ENCODE results near the gene SNN. TPM values are rescaled to one million over a fixed set of nuclear protein-coding genes. Genes with fewer than 3 reads are reported as not detected.

The SNN gene
- polyA plus RNA-seq, 1 donor from 2014 or later = 176 TPM

- no peaks in the 10 kb centered on the region for H3K9me2 ChIP-seq (ENCODE audit: insufficient read depth, low read length)
- H3K4me2 ChIP-seq (ENCODE audit: low read length) = no peak overlapping the region
- no peak overlapping the region for H3K4me3 ChIP-seq (ENCODE audit: low read length)
- TF ChIP-seq TAF1 (IDR thresholded peaks at IDR 0.05; ENCODE audit: low read depth) (no peak), EP300 (conservative IDR thresholded peaks at IDR 0.05; ENCODE audit: poor library complexity, severe bottlenecking) (no peak), REST (IDR thresholded peaks at IDR 0.05; ENCODE audit: borderline replicate concordance) (no peak), CTCF (IDR thresholded peaks at IDR 0.05; ENCODE audit: poor library complexity, severe bottlenecking) (no peak), MXI1 (conservative IDR thresholded peaks at IDR 0.05; ENCODE audit: poor library complexity, severe bottlenecking) (no peak)
- no peak overlapping the region for H2AFZ ChIP-seq (ENCODE audit: low read depth, low read length)
- H3K9ac ChIP-seq (ENCODE audit: low read length) = no peak overlapping the region
- H3F3A ChIP-seq (ENCODE audit: insufficient read depth, low read length, poor library complexity, severe bottlenecking) = no peaks in the 10 kb centered on the region
- H4K20me1 ChIP-seq (ENCODE audit: insufficient read depth) = peaks cover 15% of the 10 kb centered on the region
- no peaks in the 10 kb centered on the region for H3K9me3 ChIP-seq (ENCODE audit: low read length)
- H3K36me3 ChIP-seq (ENCODE audit: insufficient read depth, low read length) = no peaks in the 10 kb centered on the region
- no peak overlapping the region for H3K27ac ChIP-seq (ENCODE audit: low read length)
- no peaks in the 10 kb centered on the region for H3K27me3 ChIP-seq (ENCODE audit: insufficient read depth, low read depth, low read length)
- no peaks in the 10 kb centered on the region for H3K79me2 ChIP-seq (replicated peaks; ENCODE audit: insufficient read depth, low read length)
Observed at GRCh38 chr16:11681976-11682654, 13.9 kb downstream of the SNN start.

- no peaks in the 10 kb centered on the region for H3K27me3 ChIP-seq (ENCODE audit: insufficient read depth, low read depth, low read length)
- H3K9me2 ChIP-seq (ENCODE audit: insufficient read depth, low read length) = no peaks in the 10 kb centered on the region
- H2AFZ ChIP-seq (ENCODE audit: low read depth, low read length) = no peak overlapping the region
- no peak for TF ChIP-seq SMC3 (conservative IDR thresholded peaks at IDR 0.05; ENCODE audit: poor library complexity)
- TF ChIP-seq POLR2AphosphoS5 (IDR thresholded peaks at IDR 0.05) = no peak
- TF ChIP-seq EP300 (conservative IDR thresholded peaks at IDR 0.05; ENCODE audit: poor library complexity, severe bottlenecking) = no peak
- TF ChIP-seq RAD21 (conservative IDR thresholded peaks at IDR 0.05) = no peak
- TF ChIP-seq REST (IDR thresholded peaks at IDR 0.05; ENCODE audit: borderline replicate concordance) = no peak
- no peak for TF ChIP-seq TAF1 (IDR thresholded peaks at IDR 0.05; ENCODE audit: low read depth)
- no peak for TF ChIP-seq MXI1 (conservative IDR thresholded peaks at IDR 0.05; ENCODE audit: poor library complexity, severe bottlenecking)
- no peak for TF ChIP-seq EZH2 (IDR thresholded peaks at IDR 0.05; ENCODE audit: borderline replicate concordance, insufficient read depth, low read length, poor library complexity, severe bottlenecking)
- H3K9ac ChIP-seq (ENCODE audit: low read length) = no peak overlapping the region
- H4K20me1 ChIP-seq (ENCODE audit: insufficient read depth) = peaks cover 10% of the 10 kb centered on the region
- H3K9me3 ChIP-seq (ENCODE audit: low read length) = no peaks in the 10 kb centered on the region
- H3K4me2 ChIP-seq (ENCODE audit: low read length) = no peak overlapping the region
- no peaks in the 10 kb centered on the region for H3K79me2 ChIP-seq (replicated peaks; ENCODE audit: insufficient read depth, low read length)
- no peak overlapping the region for H3K4me3 ChIP-seq (ENCODE audit: low read length)
- H3F3A ChIP-seq (ENCODE audit: insufficient read depth, low read length, poor library complexity, severe bottlenecking) = no peaks in the 10 kb centered on the region
- H3K27ac ChIP-seq (ENCODE audit: low read length) = no peak overlapping the region
- H3K36me3 ChIP-seq (ENCODE audit: insufficient read depth, low read length) = no peaks in the 10 kb centered on the region
Observed at GRCh38 chr16:11682655-11683096, 14.4 kb downstream of the SNN start.

All from neural cell (in vitro differentiated cells).